WTC11 (cell line): ENCODE data around the gene TMEM130.

Experiments used
- CTCF ChIP-seq: fragments of 200-600 bp; IDR thresholded peaks from 2 replicates; pipeline ENCODE4 v1.8.0; 2022; ENCODE audit warnings: antibody characterized with exemption
- USF2 ChIP-seq: sonication (generic); formaldehyde crosslinking; IDR thresholded peaks from 2 replicates; pipeline ENCODE4 v1.8.1; 2023; ENCODE audit warnings: mild to moderate bottlenecking, missing genetic modification reagents, moderate library complexity
- TF ChIP-seq, protein P1 (sequence below): fragments of 250-450 bp; sonication (Bioruptor Pico); IDR thresholded peaks from 2 replicates; pipeline ENCODE4 v1.9.0; 2021; ENCODE audit warnings: mild to moderate bottlenecking

GRCh38 chr7:98884416-98884815 lies 14.6 kb upstream of the TMEM130 start:
- TF ChIP-seq CTCF (no peak), USF2 (CRISPR knock-in tag) (no peak)
- TF ChIP-seq, protein P1, sequence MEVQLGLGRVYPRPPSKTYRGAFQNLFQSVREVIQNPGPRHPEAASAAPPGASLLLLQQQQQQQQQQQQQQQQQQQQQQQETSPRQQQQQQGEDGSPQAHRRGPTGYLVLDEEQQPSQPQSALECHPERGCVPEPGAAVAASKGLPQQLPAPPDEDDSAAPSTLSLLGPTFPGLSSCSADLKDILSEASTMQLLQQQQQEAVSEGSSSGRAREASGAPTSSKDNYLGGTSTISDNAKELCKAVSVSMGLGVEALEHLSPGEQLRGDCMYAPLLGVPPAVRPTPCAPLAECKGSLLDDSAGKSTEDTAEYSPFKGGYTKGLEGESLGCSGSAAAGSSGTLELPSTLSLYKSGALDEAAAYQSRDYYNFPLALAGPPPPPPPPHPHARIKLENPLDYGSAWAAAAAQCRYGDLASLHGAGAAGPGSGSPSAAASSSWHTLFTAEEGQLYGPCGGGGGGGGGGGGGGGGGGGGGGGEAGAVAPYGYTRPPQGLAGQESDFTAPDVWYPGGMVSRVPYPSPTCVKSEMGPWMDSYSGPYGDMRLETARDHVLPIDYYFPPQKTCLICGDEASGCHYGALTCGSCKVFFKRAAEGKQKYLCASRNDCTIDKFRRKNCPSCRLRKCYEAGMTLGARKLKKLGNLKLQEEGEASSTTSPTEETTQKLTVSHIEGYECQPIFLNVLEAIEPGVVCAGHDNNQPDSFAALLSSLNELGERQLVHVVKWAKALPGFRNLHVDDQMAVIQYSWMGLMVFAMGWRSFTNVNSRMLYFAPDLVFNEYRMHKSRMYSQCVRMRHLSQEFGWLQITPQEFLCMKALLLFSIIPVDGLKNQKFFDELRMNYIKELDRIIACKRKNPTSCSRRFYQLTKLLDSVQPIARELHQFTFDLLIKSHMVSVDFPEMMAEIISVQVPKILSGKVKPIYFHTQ (CRISPR knock-in tag): no peak
